ENCODE measurements around the gene CHST11.

The CHST11 gene

DNA sequence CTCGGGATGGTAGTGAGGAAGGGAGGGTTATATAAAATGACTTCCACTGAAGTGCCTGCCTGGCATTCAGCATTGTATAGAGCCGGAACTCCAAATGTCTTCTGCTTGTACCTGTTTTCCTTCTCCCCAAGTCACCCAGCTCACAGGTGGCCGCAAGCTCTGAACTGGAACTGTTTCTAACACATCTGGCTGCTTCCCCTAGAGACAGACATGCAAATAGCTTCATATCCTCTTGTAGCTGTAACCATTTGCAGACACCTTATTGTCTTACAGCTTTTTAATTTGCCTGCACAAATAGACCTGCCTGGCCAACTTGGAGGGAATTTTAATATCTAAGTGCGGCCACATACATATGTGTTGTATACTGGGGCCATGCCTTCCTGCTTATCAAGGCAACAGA is 126.0 kb downstream of the CHST11 start:
- DNase-seq (ENCODE audit: low read depth in 2 of 2) = no peak

DNA sequence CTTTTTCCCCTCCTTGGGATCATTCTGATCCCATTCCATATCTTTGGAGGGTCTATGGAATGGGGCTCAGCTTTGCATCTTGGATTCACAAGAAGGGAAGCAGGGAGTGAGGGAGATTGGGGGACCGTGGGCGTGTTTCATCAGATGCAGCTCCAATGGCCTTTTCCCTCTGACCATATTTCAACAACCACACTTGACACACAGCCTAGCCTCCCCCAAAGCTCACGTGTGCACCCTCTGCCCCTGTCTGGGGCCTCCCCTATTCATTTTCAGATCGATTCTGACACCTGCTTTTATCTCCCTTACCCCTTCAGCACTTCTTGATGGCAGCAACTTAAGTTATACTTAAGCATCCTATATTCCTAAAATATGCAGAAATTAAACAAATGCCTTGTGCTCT is 126.6 kb downstream of the CHST11 start:
- DNase-seq (ENCODE audit: low read depth in 2 of 2) = no peak

DNA sequence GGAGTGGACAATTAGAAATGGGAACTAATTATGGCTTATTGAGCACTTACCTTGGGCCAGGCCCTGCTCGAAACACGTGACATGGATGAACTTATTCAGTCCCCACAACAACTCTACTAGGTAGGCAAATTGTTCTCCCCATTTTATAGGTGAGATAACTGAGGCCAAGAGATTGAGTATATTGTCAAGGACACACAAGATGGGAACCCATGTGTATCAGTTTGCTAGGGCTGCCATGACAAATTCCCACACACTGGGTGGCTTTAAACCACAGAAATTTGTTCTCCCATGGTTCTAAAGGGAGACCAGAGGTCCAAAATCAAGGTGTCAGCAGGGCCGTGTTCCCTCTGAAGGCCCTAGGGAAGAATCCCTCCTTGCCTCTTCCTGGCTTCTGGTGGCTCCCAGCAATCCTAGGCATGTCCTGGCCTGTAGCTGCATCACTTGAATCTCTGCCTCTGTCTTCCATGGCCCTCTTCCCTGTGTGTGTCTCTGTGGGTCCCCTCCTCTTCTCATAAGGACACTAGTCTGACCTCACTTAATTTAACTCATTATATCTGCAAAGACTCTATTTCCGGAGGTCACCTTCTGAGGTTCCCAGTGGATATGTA is 128.8 kb downstream of the CHST11 start:
- DNase-seq (ENCODE audit: low read depth in 2 of 2) = no peak

DNA sequence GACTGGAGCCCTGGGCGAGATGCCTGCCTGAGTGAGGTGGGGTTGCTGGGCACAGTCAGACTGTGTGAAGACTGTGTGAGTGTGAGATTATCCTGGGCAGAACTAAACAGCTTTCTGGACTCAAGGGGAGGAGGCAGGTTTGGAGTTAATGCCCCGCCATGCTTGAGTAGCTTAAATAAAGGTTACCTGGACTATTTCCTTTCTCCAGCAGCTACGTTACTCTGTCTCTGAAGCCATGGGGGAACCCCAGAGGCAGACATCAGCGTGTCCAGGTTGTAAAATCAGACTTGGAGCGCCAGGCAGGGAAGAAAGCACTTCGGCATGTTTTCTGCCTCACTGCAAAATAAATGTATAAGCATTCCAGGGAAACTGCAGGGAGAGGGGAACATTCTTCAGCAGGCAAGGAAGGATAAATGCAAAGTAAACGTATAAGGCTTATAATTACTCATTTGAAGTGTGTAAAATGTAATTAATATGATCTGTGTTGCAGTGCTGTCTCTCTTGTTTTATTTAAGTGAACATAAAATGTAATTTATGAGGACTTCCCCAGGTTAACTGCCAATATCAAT is 129.7 kb downstream of the CHST11 start:
- no peak for DNase-seq (ENCODE audit: low read depth in 2 of 2)

DNA sequence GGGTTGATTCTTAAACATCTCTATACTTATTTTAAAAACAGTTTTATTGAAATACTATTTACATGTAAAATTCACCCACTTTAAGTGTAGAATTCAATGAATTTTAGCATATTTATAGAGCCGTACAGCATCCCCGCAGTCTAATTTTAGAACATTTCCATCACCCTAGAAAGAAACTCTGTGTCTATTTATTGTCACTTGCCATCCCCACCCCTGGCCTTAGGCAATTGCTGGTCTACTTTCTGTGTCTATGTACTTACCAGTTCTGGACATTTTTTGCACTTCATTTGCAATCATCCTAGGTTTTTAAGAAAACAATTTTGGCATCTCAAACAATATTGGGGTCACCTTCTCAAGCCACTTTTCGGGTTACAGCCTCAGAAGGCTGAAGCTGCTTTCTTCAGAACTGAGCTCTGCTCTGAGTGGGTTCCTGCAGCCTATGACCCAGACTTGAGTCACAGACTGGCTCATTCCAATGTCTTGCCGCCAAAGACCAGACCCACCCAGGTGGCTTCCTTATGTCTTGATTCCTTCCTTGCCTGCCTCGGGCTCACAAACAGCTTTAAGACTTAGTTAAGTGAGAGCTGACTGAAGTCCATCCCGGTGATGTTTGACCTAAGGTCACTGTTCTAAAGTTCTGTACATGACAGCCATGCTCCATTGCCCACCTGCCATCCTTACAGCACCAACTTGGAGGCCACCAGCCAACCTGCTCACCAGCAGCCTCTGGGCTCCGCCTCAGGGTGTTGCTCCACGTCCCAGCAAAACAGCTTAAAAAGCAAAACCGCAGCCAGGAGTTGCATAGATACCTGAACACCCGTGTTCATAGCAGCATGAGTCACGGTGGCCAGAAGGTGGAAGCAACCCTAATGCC is 131.5 kb downstream of the CHST11 start:
- DNase-seq (ENCODE audit: low read depth in 2 of 2) = no peak

DNA sequence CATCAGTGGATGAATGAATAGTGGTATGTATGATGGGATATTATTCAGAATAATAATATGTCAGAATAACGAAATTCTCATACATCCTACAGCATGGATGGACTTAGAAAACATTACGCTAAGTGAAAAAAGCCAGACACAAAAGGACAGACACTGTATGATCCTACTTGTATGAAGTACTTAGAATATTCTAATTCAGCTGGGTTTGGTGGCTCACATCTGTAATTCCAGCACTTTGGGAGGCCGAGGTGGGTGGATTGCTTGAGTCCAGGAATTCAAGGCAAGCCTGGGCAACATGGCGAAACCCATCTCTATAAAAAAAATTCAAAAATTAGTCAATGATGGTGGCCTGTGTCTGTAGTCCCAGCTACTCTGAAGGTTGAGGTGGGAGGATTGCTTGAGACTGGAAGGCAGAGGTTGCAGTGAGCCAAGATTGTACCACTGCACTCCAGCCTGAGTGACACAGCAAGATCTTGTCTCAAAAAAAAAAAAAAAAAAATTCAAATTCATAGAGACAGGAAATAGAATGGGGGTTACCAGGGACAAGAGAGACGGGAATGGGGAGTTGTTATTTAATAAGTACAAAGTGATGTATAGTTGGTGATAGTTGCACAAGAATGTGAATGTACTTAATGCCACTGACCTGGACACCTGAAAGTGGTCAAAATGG is 132.3 kb downstream of the CHST11 start:
- no peak for DNase-seq (ENCODE audit: low read depth in 2 of 2)

DNA sequence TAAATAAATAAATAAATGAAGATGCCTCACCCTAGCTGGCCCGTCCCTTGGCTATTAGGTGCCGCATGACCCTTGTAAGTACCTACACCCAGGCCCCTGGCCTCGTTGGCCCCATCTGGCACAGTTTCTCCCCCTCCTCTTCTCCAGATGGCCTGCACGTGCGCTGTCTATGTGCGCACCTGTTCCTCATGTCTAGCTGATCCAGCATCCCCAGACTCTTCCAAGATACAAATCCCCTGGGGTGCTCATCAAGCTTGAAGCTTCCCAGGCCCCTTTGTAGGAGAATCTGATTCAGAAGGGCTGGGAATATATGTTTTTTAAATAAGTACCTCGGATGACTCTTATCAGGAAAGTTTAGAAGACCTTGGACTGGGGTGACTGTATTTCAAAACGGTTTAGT is 133.3 kb downstream of the CHST11 start:
- no peak for DNase-seq (ENCODE audit: low read depth in 2 of 2)

DNA sequence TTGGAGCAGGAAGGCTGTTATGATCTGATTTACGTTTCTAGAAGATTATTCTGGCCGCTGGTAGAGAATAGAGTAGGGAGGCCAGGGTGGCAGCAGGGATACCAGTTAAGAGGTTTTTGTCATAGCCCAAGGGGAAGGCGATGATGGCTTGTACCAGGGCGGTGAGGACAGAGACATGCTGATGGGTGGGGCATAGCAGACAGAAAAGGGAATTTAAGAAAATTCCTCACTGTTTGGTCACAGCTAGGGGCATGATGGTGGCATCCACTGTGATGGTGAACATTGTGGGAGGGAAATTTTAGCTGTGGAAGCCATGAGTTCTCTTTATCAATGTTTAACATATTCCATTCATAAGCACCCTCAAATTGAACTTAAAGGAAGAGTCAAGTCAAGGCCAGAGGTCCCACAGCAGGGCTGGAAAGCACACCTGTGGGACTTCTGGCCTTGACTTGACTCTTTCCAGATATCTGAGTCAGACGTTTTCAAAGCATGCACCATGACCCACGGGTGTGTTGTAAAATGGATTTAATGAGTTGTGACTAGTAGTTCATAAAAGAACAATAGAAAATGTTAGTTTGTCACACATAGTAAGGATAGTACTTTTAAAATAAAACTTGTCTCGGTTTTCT is 134.6 kb downstream of the CHST11 start:
- no peak for DNase-seq (ENCODE audit: low read depth in 2 of 2)

DNA sequence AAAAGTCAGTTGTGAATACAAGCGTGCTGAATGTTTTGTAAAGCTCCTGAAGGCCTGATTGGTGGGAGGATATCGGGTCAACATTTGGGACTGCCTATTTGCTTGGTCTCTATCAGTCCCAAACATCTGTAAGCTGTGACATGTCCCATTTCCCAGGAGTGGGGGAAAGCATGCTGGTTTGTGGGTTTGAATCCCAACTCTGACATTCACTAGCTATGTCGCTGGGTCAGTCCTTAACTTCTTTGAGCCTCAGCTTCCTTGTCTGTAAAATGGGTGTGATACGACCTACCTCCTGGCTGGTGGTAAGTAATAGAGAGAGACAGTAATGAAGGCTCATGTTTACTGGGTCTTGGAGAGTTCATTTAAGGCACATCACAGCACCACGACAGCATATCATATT is 136.7 kb downstream of the CHST11 start:
- no peak for DNase-seq (ENCODE audit: low read depth in 2 of 2)

DNA sequence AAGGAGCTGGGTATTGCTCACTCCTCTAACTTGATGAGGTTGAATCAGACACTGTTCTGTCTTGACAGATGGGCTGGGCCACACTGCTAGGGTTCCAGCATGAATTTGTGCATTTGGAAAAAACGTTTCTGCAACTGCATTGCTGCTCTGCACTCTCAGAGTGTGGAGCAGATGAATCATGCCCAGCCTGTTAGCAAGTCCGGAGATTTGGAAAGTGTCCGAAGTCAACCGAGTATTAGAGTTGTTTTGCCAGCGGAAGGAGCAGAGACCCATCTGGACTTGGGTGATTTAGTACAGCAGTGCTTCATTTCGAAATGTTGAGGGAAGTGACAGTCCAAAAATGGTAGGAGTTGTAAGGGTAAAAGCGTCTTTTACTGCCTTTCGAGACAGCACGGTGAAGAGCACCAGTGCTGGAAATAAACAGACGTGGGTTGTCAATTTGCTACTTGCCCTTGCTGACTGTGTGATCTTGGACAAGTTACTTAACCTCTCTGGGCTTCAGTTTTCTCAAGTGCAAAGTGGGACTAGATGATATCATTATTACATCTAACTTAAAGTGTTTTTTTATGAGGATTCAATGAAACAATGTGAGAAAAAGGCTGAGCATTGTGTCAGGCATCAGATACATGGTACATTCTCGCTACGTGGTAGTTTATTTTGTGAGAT is 139.5 kb downstream of the CHST11 start:
- DNase-seq (ENCODE audit: low read depth in 2 of 2) = no peak

DNA sequence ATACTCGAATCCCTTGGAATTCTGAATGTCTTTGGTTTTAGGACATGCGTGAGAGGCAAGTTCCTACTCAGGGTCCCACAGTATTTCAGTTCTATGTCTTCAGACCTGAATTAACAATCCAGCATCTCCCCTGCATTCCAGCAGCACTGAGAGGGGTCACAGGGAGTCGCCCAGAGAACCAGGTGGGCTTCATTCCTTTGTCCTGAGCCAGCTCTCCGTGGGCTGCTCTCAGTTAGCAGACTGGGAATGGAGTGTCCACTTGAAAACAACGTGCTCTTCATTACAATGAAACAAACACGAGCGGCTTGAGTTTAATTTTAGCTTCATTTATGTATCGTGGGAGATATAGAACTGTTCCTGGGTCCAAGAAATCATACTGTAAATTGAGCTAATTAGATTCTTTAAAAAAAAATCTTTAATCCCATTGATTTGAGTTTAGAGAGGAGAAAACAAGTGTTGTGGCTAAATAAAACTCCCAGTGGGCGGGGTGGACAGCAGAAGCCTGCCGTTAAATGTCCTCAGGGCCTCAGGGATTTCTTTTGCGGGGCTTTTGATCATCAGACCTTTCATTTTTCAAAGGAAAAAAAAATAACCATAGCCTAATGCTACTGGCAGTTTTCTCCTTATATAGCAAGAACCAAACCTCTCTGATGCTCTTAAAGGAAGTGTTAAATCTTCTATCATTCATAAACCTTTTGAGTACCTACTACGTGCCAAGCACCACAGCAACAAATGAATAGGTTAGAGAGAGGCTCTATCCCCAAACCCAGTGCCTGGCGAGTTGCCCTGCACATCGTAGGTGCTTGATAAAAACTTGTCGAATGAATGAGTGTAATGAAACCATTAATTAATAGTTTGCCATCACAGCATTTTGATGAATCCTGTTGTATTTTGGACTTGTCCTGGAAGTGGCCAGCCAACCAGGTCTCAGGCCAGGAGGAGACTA is 140.4 kb downstream of the CHST11 start:
- DNase-seq (ENCODE audit: low read depth in 2 of 2) = no peak

DNA sequence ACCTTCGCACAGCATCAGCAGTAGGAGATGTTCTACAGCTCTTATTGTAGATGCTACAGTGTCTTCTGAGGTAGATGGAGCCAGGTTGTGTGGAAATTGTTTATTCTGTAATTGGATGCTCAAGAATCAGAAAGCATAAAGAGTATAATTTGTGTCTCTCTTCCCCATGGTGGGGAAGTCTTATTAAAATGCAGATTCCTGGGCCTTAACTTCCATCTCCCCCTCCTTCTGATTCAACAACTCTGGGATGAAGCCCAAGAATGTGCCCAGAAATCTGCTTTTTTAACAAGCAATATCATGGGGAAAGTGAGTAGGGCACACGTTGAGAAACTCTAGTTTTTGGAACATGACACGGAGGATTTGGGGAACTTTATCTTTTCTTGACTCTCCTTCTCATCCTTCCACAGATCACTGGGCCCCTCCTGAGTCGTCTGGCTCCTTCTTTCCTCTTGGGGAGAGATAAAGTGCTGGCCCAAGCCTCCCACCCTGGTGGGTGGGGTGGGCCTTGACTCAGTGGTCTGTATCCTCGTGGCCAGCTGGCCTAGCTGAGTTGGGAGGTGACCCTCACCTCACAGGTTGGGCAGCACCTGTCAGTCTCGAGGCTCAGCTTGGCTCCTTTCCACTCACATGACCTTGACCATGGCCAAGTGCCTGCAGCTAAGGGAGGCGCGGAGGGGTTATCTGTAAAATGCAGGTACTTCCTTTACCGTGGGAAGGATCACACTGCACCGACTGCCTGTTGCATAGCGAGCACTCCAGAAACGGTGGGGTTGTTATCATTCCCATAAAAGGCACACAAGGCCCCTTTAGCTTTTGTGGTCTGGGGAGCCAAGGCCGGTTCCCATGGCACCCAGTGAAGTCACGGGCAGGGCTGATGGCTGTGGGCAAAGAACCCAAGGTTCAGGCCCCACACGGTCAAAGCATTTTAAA is 141.9 kb downstream of the CHST11 start:
- no peak for DNase-seq (ENCODE audit: low read depth in 2 of 2)

DNA sequence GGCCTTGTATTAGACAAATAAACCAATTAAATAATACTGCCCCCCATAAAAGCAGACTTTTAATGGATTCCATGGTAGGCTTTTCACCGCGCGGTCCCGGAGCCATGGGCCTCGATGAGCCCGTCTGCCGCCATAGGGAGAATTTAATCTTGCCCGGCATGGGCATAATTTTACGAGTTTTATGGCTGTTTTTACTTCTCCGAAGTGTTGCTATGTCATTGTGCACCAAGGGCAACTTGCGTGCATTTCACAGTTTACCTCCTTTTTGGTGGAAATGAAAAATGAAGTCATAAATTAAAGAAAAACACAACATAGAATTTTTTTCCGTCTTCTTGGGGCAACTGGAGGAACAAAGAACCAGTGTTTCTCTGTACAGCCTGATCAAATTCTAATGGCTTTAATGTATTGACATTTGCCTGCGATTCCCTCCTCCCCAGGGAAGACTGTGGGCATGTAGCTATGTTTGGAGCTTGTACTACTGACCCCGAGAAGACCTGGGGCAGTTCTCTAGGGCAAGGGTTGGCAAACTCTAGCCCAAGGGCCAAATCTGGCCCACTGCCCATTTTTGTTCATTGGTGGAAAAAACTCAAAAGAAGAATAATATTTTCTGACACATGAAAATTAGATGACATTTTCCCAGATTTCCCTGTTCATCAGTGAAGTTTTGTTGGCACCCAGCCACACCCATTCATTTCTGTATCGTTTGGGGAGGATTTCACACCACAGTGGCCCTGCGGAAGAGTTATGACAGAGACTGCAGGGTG is 142.7 kb downstream of the CHST11 start:
- DNase-seq (ENCODE audit: low read depth in 2 of 2) = no peak

DNA sequence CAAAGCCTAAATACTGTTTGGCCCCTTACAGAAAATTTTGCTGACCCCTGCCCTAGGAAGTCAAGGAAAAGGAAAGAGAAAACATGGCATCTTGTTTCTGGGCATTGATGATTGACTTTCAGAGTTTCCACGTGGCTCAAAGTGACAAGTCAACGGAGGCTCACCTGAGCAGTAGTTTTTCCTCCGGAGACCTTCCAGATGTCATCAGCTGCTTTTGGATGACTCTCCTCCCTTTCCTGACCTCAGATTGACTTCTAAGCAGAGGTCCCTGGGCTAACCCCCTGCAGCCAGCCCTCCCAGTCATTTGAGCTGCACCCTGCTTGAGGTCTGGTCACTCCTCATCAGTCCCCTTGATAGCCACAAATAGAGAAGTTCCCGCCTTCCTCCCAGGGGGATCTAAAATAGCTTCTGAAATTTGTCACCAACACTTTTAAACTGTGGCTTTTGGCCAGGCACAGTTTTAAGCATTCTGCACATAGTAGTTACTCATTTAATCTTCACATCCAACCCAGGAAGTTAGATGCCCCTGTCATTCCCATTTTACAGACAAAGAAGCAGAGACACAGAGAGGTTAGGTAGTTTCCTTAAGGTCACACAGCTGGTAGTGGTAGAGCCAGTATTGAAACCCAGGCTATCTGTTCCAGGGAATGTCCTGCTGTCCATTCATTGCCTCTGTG is 143.4 kb downstream of the CHST11 start:
- DNase-seq (ENCODE audit: low read depth in 2 of 2) = no peak

DNA sequence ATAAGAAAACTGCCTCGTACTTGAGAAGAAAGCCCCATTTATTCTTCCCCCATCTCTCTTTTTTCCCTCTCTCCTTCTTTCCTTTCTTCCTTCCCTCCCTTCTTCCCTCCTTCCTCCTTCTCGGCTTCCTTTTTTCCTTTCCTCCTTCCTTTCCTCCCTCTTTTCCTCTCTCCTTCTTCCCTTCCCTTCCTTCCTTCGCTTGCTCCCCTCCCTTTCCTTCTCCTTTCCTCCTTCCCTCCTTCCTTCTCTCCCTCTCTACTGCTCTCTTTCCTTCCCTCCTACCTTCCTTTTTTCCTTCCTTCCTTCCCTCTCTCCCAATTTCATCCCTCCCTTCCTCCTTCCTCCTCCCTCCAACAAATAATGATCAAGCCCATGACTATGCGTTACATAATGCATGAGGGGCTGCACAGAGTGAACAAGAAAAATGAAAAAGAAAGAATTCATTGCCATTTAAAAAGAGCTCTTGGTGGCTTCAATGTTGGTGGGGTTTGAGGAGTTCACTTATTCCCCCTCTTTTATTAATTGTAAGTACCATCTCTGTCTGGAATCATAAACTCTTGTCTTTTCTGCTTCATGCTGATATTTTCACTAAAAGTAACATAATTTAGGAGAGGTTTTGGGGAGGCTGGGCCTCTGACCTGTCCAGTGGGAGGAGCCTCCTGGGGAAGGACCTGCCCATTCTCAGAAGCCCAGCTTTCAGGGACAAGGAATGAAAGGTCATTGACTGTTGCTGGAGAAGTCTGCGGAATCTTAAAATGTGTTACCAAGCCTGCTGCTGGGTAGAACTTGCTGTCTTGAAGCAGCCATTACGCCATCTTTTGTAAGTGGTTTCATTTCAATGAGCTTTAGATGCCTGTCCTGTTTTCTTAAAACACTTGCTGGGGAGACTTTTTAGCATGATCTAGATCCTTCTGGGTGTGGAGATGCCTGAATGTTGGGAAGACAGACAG is 144.3 kb downstream of the CHST11 start:
- DNase-seq (ENCODE audit: low read depth in 2 of 2) = no peak

DNA sequence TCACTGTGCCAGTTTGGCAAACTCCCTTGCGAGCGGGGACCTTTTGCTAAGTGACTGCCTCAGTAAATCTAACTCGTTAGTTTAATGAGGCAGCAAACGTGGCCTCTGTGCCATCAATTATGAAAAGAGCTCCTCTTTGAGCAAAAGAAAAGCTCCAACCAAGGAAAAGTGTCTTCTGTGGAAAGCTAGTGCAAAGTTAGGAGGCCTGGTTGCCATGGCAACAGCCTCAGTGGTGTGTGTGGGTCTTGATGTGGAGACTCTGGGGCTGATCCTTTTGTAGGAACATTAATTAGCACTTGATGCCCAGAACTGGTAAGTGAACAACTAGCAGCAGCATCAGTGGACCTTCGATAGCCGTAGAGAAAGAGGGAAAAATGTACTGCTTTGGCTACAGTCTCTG is 145.7 kb downstream of the CHST11 start:
- no peak for DNase-seq (ENCODE audit: low read depth in 2 of 2)

DNA sequence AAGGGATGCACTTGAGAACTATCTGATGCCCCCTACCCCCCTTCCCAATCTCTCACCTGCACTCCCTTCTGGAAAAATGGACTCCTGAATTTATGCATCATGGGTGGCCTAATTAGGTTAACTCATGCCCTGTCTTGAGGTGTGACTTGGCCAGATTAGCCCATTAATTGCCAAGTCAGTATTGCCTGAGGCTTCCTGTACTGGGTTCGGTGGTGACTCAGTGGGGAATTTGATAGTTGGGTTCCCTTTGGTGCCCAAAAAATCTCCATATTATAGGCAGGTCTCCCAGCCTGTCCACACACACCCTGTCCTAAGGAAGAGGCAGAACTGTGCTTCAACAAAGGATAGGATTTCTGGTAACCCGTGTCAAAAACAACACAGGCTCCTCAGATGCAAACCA is 146.1 kb downstream of the CHST11 start:
- no peak for DNase-seq (ENCODE audit: low read depth in 2 of 2)
